ENCODE data around the gene SELENOK. TPM values are rescaled to one million over a fixed set of nuclear protein-coding genes. Genes with fewer than 3 reads are reported as not detected.
A peak's percentile ranks its signal among the peaks of the same experiment; 100 is the strongest.
"Not testable (repeated sequence)": the region's sequence is repeated elsewhere in the genome, so short reads cannot be mapped to it uniquely, and the experiment has no call there.

The SELENOK gene
- total and polyA plus RNA-seq, 8 donors: 16.0 to 63.6 (median 28.3) TPM

- Histone ChIP-seq H3K9me3 (no peaks in the 10 kb centered on the region), H3K27me3 (peaks cover 0 to 7% (median 0%) of the 10 kb centered on the region in 4 donors), H3K36me3 (no peaks in the 10 kb centered on the region), H3K4me1 (no peaks in the 10 kb centered on the region), H3K27ac (no peak overlapping the region), H3K4me3 (no peak overlapping the region)
- no peak for DNase-seq
- no peak for ATAC-seq
- WGBS, 2 donors: 29 to 33% methylated on average over 10 of the region's 10 CpGs
- FAIRE-seq: no peak
- intact Hi-C loops (cut with DNase I): loop anchor here in 1 of 3 donors (5.0 kb wide), 1 partner anchor 433 kb away; no protein-coding TSS in a partner anchor
- TF ChIP-seq, protein P1, sequence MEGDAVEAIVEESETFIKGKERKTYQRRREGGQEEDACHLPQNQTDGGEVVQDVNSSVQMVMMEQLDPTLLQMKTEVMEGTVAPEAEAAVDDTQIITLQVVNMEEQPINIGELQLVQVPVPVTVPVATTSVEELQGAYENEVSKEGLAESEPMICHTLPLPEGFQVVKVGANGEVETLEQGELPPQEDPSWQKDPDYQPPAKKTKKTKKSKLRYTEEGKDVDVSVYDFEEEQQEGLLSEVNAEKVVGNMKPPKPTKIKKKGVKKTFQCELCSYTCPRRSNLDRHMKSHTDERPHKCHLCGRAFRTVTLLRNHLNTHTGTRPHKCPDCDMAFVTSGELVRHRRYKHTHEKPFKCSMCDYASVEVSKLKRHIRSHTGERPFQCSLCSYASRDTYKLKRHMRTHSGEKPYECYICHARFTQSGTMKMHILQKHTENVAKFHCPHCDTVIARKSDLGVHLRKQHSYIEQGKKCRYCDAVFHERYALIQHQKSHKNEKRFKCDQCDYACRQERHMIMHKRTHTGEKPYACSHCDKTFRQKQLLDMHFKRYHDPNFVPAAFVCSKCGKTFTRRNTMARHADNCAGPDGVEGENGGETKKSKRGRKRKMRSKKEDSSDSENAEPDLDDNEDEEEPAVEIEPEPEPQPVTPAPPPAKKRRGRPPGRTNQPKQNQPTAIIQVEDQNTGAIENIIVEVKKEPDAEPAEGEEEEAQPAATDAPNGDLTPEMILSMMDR (IDR thresholded peaks at IDR 0.05): no peak
Measured at GRCh38 chr3:53939086-53939582, 47.5 kb upstream of the SELENOK start.

DNA sequence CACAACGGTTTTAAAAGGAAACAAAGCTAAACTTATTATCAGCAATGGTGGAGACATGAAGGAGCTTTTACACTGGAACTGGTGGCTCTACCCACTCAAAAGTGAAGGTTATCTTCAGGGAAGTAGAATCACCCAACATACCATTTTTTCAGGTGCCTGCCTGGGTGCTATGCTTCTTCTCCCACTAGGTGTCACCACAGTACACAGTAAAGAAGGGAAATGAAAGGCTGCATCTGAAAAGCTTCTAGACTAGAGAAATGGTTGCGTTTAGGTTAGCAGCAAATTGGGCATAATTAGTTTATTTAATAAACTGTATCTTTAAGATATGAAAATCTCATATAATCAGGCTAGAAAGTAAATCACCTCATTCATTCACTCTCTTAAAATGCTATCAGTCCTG is 47.0 kb upstream of the SELENOK start:
- DNase-seq (peak in 2 of 6 donors; percentile 16 to 61), ATAC-seq (peak in 3 of 4 donors; percentile 83 to 89 (median 87)), FAIRE-seq (peak; percentile 82)
- no peak overlapping the region for H3K27ac ChIP-seq
- intact Hi-C loops (cut with DNase I): loop anchor here in 1 of 3 donors (5.0 kb wide), 1 partner anchor 434 kb away; no protein-coding TSS in a partner anchor
- no peaks in the 10 kb centered on the region for H3K4me1 ChIP-seq
- H3K27me3 ChIP-seq: peaks cover 0 to 10% (median under 1%) of the 10 kb centered on the region in 4 donors
- H3K9me3 ChIP-seq: no peaks in the 10 kb centered on the region
- H3K36me3 ChIP-seq: no peaks in the 10 kb centered on the region
- 0 to 2% methylated on average over 2 of the region's 2 CpGs for WGBS, 2 donors
- TF ChIP-seq, protein P1 (IDR thresholded peaks at IDR 0.05): peak; percentile 47 to 70 (median 62)
- H3K4me3 ChIP-seq: no peak overlapping the region

DNA sequence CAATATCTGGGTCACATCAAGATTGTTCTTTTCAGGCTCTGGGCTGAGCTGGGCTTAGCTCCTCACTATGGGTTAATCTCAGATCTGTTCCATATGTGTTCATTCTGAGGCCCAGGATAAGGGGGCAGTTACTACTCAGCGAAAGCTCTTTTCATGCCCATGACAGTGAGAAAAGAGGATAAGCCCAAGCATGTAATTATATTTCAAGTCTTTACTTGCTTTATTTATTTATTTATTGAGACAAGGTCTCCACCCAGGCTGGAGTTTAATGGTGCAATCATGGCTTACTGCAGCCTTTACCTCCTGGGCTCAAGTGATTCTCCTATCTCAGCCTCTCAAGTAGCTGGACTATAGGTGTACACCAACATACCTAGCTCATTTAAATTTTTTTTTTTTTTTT is 44.7 kb upstream of the SELENOK start:
- H3K36me3 ChIP-seq: no peaks in the 10 kb centered on the region
- no peak for FAIRE-seq
- H3K4me3 ChIP-seq: no peak overlapping the region
- WGBS, 2 donors: 78 to 88% methylated on average over 1 of the region's 1 CpG
- no peak for ATAC-seq
- peaks cover 0 to 21% (median 2%) of the 10 kb centered on the region in 4 donors for H3K27me3 ChIP-seq
- TF ChIP-seq, protein P1 (IDR thresholded peaks at IDR 0.05): no peak
- DNase-seq: no peak
- no peaks in the 10 kb centered on the region for H3K9me3 ChIP-seq
- H3K4me1 ChIP-seq: no peaks in the 10 kb centered on the region
- H3K27ac ChIP-seq: no peak overlapping the region
- intact Hi-C loops (cut with DNase I): loop anchor here in 1 of 3 donors (5.0 kb wide), 1 partner anchor 436 kb away; no protein-coding TSS in a partner anchor

DNA sequence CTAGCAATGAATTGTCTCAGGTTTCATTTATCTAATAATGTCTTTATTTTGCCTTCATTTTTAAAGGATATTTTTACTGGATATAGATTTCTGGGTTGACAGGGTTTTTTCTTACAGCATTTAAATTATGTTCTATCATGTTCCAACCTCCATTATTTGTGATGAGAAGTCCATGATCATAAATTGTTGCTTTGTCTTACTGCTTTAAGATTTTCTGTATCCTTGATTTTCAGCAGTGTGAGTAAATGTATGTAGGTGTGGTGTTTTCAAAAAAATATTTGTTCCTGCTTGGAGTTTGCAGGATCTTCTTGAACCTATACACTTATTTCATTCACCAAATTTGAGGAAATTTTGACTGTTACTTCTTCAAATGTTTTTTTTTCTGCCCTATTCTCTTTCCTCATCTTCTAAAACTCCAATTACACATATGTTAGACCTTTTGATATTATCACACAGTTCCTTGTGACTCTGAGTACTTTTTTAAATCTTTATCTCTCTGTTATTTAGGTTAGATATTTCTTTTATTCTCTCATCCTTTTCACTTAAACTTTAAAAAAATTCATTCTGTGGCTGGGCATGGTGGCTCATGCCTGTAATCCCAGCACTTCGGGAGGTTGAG is 43.7 kb upstream of the SELENOK start:
- Histone ChIP-seq H3K27ac (no peak overlapping the region), H3K4me1 (no peaks in the 10 kb centered on the region), H3K9me3 (no peaks in the 10 kb centered on the region), H3K4me3 (no peak overlapping the region), H3K36me3 (no peaks in the 10 kb centered on the region), H3K27me3 (peaks cover 0 to 23% (median 2%) of the 10 kb centered on the region in 4 donors)
- no peak for FAIRE-seq
- no peak for DNase-seq
- TF ChIP-seq, protein P1 (IDR thresholded peaks at IDR 0.05): no peak
- ATAC-seq: no peak
- 0 to 56% methylated on average over 1 of the region's 1 CpG for WGBS, 2 donors
- intact Hi-C loops (cut with DNase I): loop anchor here in 1 of 3 donors (5.0 kb wide), 1 partner anchor 437 kb away; no protein-coding TSS in a partner anchor

- H3K36me3 ChIP-seq; H3K27ac ChIP-seq; H3K4me3 ChIP-seq; H3K4me1 ChIP-seq; ATAC-seq; intact Hi-C loops (cut with DNase I); H3K9me3 ChIP-seq; H3K27me3 ChIP-seq; FAIRE-seq; DNase-seq: not testable (repeated sequence)
- 61 to 78% methylated on average over 24 to 30 of the region's 30 CpGs for WGBS, 2 donors
Measured at GRCh38 chr3:53927208-53927872, 35.7 kb upstream of the SELENOK start.

All from pancreas (tissue), 10 donors.